ENCODE measurements around the gene CD38.
"Not testable (repeated sequence)": the region's sequence is repeated elsewhere in the genome, so short reads cannot be mapped to it uniquely, and the experiment has no call there.

CD38 gene

DNA sequence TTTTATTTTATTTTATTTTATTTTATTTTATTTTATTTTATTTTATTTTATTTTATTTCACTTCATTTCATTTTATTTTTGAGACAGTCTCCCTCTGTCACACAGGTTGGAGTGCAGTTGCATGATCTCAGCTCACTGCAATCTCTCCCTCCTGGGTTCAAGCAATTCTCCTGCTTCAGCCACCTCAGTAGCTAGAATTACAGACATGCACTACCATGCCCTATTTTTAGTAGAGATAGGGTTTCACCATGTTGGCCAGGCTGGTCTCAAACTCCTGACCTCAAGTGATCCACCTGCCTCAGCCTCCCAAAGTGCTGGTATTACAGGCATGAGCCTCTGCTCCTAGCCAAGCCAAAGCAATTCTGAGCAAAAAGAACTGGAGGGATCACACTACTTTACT lies 24.4 kb downstream of the CD38 start:
- not testable (repeated sequence) for DNase-seq

DNA sequence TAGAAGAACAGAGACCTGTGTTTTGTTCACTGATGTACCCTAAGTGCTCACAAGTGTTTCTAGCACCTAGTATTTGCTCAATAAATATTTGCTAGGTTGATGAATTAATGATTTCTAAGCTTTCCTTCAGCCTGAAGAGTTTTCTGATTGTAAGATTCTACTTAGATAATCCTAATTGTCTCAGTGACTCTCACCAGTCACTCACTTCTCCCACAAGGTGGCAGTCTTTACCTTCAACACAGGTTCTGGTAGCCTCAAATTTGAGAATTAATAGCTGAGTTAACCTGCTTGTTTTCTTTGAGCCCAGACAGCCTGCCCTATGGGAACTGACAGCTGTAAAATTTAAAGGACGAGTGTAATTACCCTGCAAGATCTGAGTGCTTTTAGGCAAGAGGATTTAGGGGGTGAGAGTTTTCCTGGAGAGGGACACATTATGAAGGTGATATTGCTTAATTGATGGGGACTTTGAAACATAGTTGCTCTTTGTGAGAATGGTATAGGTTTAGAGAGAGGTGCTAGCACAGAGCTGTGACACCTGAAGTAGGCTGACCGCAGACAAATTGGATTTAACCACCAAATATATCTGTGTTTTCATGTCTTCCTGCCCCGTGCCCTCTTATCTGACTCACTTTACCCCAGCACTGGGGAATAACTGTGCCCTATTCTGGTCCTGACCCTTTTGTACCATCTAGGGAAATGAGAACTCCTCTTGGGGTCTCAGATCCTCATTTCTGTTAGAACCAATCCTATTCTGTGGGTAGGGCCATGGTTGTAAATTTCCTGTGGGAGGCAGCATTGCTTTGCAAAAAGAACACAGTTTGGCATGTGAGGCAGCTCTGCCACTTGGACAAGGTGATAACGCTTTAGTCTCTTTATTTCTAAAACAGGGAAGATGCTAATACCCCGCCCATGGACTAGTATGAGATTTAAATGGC lies 27.7 kb downstream of the CD38 start:
- DNase-seq = no peak

DNA sequence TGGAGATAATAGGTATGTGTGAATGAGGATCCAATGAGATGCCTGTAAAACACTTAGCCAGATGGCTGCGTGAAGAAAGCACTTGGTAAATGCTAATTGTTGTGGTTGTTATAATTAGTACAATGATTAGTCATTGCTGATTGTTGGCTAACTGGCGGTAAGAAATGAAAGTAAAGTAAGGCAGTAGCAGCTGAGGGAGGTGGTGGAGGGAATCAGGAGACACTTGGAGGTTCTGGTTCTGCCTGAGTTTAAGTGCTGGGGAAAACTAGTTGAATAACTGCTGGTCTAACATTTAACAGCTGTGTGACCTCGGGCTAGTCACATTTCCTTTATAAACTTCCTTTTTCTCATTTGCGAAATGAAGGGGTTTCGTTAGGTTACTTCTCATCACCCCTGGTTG lies 30.9 kb downstream of the CD38 start:
- no peak for DNase-seq

DNA sequence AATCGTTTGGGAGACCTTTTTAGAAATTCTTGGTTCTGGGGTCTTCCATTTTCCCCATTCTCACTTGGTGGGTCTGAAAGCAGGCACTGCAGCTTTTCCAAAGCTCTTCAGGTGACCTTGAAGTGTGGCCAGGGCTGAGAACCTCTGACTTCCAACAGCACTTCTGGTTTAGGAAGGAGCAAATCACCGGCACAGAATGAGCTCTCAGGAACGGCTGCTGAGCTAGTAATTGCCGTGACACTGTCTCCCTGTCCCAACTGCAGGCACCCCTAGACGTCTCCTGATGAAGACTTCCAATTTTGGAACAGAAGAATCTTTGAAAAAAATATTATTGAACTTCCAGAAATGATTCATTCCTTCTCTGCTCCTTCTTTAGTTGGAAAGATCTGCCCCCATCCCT lies 31.3 kb downstream of the CD38 start:
- no peak for DNase-seq

DNA sequence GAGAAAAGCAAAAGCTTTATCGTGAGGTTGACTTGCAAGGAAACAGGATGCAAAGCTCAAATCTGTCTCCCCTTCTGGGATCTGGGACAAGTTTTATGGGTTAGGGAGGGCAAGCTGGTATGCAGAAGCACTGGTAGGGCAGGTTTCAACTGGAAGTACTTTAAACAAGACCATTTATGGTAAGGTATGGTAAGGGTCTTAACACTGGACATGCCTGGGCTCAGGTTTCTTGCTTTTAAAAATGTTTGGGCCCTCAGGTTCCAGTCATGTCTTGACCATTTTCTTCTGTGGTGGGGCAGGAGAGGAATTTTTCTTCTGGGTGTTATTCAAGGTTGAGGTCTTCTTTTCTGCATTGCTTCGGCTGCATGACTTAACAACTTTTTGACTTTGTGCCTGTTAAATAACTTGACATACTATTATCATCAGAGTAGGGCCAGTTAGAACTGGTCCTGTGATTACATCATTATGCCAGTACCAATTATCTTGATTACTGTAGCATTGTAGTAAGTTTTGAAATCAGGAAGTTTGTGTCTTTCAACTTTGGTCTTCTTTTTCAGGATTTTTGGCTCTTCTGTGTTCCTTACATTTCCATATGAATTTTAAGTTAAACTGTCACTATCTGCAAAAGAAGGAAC lies 33.7 kb downstream of the CD38 start:
- DNase-seq = no peak

DNA sequence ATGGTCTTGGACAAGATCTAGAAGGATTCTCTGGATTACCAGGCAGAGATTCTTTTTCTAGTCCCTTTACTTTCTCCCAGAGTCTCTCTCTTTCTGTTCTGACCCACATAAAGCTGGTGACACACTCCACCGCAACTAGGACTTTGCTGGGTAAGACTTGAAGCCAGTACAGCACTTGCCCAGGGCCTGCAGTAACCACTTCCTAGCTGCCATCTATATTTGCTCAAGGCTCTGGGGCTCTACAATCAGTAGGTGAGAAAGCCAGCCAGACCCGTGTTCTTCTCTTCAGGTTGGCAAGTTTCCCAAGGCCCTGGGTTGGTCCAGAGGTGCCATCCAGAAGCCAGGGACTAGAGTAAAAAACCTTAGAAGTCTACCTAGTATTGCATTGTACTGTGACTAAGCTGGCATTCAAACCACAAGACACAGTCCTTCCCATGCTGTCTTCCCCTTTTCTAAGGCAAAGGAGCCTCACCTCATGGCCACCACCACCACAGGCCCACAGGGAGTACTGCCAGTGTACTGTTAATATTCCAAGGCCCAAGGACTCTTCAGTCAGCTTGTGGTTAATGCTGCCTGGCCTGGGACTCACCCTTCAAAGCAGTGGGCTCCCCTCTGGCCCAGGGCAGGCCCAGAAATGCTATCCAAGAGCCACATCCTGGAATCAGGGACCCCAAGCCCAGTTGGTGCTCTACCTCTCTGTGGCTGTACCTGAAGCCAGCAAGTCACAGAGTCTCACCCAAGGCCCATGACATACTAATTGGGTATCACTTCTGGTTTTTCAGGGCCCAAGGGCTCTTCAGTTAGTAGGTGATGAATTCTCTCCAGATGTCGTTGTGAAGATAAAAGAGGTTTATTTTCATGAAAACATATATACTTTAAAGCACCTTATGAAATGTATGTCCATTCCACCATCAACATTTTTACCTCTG lies 54.7 kb downstream of the CD38 start:
- no peak for DNase-seq

DNA sequence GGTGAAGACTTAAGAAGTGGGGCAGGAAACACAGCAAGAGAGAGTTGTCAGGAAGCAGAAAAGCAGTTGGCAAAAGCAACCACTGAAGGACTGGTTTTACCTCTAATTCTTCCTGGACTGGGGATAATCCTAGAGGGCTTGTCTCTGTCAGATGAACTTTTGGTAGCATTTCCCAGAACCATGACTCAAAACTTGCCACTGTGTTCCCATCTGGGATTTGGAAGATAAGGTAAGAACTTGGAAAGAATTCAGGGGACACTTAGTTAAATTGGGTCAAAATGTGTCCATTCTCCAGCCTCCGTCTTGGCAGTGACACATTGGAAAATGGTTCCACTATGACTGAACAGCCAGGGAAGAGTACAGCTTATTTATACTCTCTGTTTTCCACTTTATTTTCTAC lies 55.7 kb downstream of the CD38 start:
- no peak for DNase-seq

DNA sequence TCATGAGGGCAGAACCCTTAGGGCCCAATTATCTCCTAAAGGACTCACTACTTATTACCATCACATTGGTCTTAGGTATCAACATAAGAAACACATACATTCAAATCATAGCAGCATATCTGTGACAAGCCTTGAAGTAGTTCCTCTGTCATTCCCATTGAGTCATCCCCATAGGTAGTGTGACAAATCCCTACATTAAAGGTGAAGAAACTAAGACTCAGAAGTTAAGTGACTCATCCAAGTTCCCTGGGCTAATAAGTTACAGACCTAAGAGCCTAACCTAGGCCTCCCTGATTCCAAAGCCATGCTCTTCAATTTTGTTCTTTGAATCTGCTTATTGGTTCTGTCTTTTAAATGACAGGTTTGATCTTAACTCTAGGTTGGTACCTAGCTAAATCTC lies 58.2 kb downstream of the CD38 start:
- no peak for DNase-seq

DNA sequence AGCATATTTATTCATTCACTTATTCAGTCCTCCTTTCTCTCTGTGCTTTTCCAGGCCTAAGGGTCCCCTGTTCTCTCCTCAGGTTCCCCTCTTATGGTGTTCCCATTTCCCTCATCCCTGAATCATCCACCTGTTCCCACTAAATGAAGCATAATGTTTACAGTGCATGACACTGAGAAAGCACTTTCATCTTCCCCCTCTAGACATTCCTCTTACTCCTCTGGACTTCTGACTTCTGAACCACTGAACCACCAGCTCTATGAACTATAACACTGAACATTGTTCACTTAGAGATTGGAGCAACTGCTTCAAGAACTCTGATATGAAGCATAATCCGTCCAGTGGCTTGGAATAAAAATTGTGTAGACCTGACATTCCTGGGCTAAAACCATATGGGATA lies 59.5 kb downstream of the CD38 start:
- no peak for DNase-seq

DNA sequence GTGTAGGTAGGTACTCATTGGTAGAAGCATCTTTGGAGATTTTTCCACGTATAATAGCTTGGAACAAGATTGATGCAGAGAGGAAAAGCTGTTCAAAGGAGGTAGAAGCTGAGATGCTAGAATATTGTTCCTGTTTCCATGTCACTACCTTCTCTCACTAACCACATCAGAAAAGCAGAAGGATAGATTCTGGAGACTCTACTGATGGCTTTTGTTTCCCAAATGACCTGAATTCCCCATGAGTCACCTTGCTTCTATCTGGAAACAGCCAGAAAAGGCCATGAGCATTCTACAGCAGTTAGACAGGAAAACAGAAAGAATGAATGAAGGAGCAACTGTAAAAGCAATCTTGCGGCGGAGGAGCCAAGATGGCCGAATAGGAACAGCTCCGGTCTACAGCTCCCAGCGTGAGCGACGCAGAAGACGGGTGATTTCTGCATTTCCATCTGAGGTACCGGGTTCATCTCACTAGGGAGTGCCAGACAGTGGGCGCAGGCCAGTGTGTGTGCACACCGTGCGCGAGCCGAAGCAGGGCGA lies 63.1 kb downstream of the CD38 start:
- DNase-seq = not testable (repeated sequence)

DNA sequence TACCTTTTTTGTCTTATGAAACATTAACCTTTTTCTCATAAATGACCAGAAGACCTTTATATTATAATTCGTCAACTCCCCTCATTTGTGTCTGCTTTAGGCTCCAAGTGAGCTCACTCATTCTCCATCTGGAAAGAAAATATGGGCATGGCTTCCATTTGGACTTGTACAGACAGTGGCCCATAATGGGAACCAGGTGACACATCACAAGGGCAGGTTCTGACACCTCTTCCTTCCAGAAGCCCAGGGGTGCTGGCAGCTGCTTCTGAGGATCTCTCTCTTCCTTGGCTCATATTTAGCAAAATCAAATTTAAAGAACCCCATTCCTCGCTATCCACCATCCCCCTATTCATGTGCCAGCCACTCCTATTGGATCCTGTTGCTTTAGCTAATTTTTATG lies 69.6 kb downstream of the CD38 start:
- no peak for DNase-seq

DNA sequence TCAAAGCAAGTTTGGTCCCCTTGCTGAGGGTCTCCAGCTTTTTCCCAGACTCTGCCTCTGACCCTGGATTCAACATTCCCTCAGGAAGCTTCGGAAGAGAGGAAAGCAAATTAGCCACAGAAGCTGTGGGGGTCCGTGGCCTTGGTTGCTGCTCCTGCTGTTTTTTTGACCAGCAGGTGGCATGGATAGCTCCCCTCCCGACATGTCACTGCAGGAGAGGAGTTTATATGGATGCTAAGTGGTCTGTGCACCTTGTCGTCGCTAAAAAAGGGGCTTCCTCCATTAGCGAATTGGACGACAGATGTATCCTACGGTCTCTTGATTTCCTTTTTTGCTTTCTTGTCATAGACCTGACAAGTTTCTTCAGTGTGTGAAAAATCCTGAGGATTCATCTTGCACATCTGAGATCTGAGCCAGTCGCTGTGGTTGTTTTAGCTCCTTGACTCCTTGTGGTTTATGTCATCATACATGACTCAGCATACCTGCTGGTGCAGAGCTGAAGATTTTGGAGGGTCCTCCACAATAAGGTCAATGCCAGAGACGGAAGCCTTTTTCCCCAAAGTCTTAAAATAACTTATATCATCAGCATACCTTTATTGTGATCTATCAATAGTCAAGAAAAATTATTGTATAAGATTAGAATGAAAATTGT lies 70.2 kb downstream of the CD38 start:
- no peak for DNase-seq

DNA sequence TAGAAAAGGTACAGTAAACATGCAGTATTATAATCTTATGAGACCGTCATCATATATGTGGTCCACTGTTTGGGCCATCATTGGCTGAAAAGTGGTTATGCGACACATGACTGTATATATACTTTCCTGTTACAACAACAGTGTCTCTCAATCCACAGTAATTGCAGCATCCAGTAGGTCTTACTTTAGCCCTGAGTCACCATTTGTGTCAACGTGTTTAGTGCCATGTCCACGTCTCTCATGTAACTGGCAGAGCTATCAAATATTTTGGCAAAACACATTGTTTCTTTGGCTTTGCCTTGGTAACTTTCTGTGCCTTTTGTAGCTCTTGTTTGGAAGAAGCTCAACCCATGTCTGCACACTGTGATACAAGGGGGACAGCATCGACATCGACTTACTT lies 73.8 kb downstream of the CD38 start:
- DNase-seq = no peak

DNA sequence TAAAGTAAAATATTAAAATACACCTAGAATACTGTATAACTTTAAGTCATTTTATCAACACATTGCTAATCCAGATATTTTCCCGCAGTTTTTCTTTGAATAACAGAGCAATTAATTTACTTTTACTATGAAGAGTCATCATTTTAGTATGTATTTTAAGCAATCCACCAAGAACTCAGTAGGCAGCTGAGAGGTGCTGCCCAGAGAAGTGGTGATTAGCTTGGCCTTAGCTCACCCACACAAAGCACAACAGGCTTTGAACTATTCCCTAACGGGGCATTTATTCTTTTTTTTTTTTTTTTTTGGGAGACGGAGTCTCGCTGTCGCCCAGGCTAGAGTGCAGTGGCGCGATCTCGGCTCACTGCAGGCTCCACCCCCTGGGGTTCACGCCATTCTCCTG lies 74.4 kb downstream of the CD38 start:
- DNase-seq = no peak

DNA sequence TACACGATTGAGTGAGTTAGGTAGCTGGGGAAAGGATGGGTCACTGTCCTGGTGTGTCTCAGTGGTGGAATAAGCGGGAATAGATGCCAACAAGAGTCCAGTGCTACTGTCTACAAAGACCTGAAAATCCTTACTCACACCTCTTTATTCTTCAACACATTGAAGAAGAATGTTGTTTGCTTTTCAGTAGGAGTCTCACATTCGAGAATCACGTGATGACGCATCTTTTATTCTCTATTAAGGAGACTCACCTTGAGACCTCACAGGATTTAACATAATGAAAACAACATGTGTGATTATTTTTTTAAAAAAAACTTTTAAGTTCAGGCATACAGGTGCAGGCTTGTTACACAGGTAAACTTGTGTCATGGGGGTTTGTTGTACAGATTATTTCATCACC lies 75.2 kb downstream of the CD38 start:
- no peak for DNase-seq

DNA sequence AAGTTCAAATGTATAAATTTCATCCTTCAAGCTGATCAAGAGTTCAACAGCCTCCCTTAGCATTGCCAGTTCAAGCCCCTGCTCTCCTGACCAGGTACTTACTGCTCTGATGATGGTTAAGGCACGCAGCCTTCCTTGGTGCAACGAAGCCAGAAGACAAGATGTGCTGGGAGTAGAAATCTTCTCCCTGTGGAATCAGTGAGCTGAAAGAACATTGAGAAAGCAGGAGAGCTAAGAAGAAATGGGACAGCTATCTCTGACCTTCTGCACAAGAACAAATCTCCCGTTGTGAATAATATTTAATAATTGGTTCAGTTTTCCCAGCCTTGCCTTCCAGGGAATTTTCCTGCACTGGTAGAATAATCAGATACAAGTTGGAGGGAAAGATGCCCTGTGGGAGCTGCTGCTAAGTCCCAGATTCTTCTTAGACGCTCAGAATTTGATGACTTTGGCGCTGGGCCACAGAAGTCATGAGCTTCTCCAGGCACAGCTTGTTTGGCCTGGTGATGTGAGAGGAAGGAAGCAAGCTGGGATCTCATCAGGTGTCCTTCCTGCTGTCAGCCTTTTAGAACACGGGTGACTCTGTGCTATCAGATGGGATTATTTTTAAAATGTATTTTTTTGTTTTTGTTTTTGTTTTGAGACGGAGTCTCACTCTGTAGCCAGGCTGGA lies 77.8 kb downstream of the CD38 start:
- no peak for DNase-seq

DNA sequence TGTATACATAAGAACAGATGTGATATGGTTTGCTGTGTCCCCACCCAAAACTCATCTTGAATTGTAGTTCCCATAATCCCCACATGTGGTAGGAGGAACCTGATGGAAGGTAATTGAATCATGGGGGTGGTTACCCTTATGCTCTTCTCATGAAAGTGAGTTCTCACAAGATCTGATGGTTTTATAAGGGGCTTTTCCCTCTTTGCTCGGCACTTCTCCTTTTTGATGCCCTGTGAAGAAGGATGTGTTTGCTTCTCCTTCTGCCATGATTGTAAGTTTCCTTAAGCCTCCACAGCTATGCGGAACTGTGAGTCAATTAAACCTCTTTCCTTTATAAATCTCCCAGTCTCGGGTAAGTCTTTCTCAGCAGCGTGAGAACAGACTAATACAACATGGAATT lies 83.1 kb downstream of the CD38 start:
- DNase-seq = not testable (repeated sequence)

DNA sequence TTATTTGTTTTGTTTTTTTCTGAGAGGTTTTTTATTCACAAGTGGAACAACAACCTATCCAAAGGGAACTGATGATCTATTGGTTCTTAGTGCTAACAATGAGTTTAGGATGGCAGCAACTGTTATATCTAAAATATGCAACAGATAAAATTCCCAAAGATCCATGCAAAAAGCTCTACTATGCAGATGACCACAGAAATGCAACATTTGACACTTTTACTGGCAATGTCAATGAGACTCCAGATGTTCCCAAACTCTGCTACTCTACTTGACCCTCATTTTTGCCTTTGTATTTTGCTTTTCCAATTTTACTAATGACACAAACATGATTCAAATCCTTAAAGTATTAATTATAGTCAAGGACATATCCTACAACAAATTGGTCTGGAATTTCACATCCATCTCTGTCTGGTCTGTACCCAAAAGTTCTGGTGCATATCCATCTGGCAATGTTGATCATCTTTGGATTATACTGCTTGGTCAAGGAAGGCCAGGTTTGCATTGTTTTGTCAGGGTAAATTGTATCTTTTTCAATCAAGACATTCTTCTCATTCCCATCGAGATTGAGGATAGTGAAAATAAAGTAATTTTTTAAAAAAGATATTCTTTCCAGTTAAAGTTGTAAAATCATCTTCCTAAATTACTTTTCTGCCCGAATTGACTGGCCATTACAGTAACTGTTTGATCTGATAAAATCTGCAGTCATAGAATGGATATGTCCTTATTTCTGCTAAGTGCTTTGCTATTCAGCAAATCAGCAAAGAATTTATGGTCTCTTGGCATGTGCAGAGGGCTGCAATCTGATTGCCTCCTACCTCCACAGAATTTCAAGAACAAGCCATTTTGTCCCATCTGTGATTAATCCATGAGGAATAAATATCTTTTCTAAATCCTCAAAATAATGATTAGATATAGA lies 86.8 kb downstream of the CD38 start:
- no peak for DNase-seq

DNA sequence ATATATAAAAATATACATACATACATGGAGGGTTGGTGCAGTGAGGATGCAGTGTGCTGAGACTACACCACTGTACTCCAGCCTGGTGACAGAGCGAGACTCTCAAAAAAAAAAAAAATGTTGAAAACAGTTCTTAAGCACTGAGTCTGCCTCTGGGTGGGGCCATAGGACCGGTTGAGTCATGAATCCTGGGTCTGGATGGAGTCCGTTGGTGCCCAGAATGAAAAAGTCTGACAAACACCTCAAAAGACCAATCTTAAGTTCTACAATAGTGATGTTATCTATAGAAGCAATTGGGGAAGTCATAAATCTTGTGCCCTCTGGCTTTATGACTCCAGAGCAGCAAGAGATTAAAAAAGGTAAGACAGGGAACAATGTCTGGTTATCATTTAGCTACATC lies 90.0 kb downstream of the CD38 start:
- no peak for DNase-seq

DNA sequence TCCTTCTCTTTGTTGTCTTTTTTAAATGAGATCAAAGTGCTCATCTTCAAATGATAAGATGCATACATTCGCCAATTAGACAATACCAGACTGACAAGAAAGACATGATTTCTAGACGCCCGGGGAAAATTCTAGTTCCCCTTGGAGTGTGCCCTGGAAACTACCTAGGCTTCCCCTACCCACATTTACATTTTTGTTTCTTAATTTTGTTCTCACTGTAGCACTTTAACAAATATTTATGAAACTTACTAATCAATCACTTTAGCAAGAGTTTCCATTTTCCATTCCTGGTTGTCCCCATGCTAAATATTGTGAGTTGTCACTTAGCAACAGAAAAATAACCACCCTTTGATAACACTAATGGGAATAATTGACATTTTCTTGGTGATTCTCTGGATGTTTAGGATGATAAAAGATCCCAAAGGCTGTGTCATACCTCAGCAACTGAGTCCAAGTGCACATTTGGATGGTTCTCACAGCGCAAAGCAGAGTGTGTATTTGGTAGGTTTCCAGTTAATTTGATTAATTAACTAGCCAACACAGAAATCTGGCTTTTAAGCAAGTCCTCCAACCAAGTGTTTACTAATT lies 90.8 kb downstream of the CD38 start:
- DNase-seq = no peak

DNA sequence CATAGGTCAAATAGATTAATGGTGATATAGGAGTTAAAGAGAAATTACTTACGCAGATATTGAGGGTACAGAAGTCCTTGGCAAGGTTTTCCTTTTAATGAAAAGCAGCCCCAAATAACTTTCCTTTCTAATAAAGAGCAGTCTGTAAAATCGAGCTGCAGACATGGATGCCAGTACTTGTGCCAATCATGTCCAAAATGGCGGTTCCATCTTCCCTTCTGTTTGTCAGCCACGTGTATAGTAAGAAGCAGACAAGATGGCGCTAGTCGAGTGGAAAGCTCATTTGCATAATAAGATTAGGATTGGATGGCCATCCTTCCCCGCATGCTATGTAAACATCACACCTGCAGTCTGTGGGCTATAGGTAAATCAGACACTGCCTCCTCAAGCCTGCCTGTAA lies 92.0 kb downstream of the CD38 start:
- no peak for DNase-seq
